Measurements from ENCODE around the gene RAPGEF1. TPM values are rescaled to one million over a fixed set of nuclear protein-coding genes. Genes with fewer than 3 reads are reported as not detected.

Gene RAPGEF1
- total RNA-seq, 1 donor from 2014 or later, result 94.3 TPM

DNA sequence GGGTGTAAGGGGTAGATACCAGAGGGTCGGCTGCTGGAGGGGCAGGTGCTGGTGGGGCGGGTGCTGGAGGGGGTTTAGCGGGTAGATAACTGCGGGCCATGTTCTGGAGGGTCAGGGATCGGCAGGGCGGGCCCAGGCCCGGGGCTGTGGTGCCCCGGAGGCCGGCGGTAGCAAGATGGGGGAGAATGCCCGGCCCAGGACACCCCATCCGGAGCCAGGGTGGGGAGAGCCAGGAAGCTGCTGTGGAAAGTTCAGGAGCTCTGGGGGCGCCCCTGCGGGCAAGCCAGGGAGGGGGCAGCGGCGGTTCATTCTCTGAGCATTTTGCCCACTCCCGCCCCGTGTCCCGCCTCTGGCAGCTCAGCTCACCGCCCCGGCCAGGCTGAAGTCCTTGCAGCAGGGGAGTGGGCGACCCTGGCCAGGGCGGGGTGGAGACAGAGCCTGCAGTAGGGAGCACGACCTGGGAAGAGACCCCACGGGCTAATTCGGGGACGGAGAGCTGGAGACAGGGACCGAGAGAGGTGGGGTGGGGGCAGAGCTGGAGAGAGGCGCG lies 194.0 kb downstream of the RAPGEF1 start:
- peaks cover 33% of the 10 kb centered on the region for H3K27me3 Mint-ChIP-seq (ENCODE audit: unreplicated experiment)
- H3K36me3 Mint-ChIP-seq (ENCODE audit: unreplicated experiment), result peaks cover 6% of the 10 kb centered on the region

GRCh38 chr9:131545003-131545785 lies 194.7 kb downstream of the RAPGEF1 start, which contains the start of gene PRRT1B:
Gene PRRT1B, plus strand, starts transcription at chr9:131545523. Its CDS starts 93 bp downstream, at chr9:131545616.
- H3K27ac Mint-ChIP-seq (ENCODE audit: unreplicated experiment), result no peak within 1 kb of the TSS
- TF ChIP-seq CTCF (IDR thresholded peaks at IDR 0.05), result no peak
- H3K9me3 Mint-ChIP-seq (ENCODE audit: unreplicated experiment), result peaks cover 13% of the 10 kb centered on the region
- H3K4me3 Mint-ChIP-seq (ENCODE audit: unreplicated experiment), result no peak within 1 kb of the TSS
- H3K36me3 Mint-ChIP-seq (ENCODE audit: unreplicated experiment), result peaks cover 6% of the 10 kb centered on the region
- DNase-seq (ENCODE audit: extremely low spot score, unreplicated experiment), result no peak
- H3K27me3 Mint-ChIP-seq (ENCODE audit: unreplicated experiment), result peaks cover 27% of the 10 kb centered on the region
- no peaks in the 10 kb centered on the region for H3K4me1 Mint-ChIP-seq (ENCODE audit: unreplicated experiment)

More for the DNA sequence above, 194.0 kb downstream of the RAPGEF1 start:
- TF ChIP-seq CTCF (IDR thresholded peaks at IDR 0.05), result no peak
- H3K27ac Mint-ChIP-seq (ENCODE audit: unreplicated experiment), result no peak overlapping the region
- no peak overlapping the region for H3K4me3 Mint-ChIP-seq (ENCODE audit: unreplicated experiment)
- DNase-seq (ENCODE audit: extremely low spot score, unreplicated experiment), result no peak
- no peaks in the 10 kb centered on the region for H3K4me1 Mint-ChIP-seq (ENCODE audit: unreplicated experiment)
- H3K9me3 Mint-ChIP-seq (ENCODE audit: unreplicated experiment), result peaks cover 13% of the 10 kb centered on the region

GRCh38 chr9:131543141-131543540 lies 196.7 kb downstream of the RAPGEF1 start:
- DNase-seq (ENCODE audit: extremely low spot score, unreplicated experiment), result no peak
- Mint-ChIP-seq H3K9me3 (ENCODE audit: unreplicated experiment) (peaks cover 13% of the 10 kb centered on the region), H3K4me1 (ENCODE audit: unreplicated experiment) (no peaks in the 10 kb centered on the region), H3K4me3 (ENCODE audit: unreplicated experiment) (no peak overlapping the region), H3K36me3 (ENCODE audit: unreplicated experiment) (peaks cover 6% of the 10 kb centered on the region), H3K27ac (ENCODE audit: unreplicated experiment) (no peak overlapping the region), H3K27me3 (ENCODE audit: unreplicated experiment) (peaks cover 10% of the 10 kb centered on the region)
- no peak for TF ChIP-seq CTCF (IDR thresholded peaks at IDR 0.05)

DNA sequence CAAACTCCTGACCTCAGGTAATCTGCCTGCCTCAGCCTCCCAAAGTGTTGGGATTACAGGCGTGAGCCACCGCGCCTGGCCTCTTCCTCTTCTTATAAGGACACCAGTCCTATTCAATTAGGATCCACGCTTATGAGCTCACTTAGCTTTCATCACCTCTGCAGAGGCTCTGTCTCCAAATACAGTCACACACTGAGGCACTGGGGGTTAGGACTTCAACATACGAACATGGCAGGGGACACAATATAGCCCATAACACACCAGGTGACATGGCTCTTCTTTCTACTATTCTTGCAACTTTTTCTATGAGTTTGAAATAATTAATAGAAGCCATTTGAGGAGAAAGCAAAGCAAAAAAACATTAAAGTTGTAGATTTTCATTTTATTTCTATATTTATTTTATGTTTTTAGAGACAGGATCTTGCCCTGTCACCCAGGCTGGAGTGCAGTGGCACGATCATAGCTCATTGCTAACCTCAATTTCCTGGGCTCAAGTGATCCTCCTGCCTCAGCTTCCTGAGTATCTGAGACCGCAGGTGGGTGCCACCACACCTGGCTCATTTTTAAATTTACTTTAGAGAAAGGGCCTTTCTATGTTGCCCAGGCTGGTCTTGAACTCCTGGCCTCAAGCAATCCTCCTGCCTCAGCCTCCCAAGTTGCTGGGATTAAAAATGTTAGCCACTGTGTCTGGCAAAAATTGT lies 200.5 kb downstream of the RAPGEF1 start:
- peaks cover 13% of the 10 kb centered on the region for H3K9me3 Mint-ChIP-seq (ENCODE audit: unreplicated experiment)
- no peaks in the 10 kb centered on the region for H3K27me3 Mint-ChIP-seq (ENCODE audit: unreplicated experiment)
- no peak for DNase-seq (ENCODE audit: extremely low spot score, unreplicated experiment)
- no peak for TF ChIP-seq CTCF (IDR thresholded peaks at IDR 0.05)
- H3K4me1 Mint-ChIP-seq (ENCODE audit: unreplicated experiment), result no peaks in the 10 kb centered on the region
- no peak overlapping the region for H3K4me3 Mint-ChIP-seq (ENCODE audit: unreplicated experiment)
- no peak overlapping the region for H3K27ac Mint-ChIP-seq (ENCODE audit: unreplicated experiment)
- peaks cover 6% of the 10 kb centered on the region for H3K36me3 Mint-ChIP-seq (ENCODE audit: unreplicated experiment)

- Mint-ChIP-seq H3K27me3 (ENCODE audit: unreplicated experiment) (no peaks in the 10 kb centered on the region), H3K4me3 (ENCODE audit: unreplicated experiment) (no peak overlapping the region), H3K4me1 (ENCODE audit: unreplicated experiment) (no peaks in the 10 kb centered on the region), H3K36me3 (ENCODE audit: unreplicated experiment) (no peaks in the 10 kb centered on the region), H3K27ac (ENCODE audit: unreplicated experiment) (no peak overlapping the region), H3K9me3 (ENCODE audit: unreplicated experiment) (peaks cover 4% of the 10 kb centered on the region)
- no peak for TF ChIP-seq CTCF (IDR thresholded peaks at IDR 0.05)
- DNase-seq (ENCODE audit: extremely low spot score, unreplicated experiment), result no peak
Observed at GRCh38 chr9:131537946-131538345, 201.9 kb downstream of the RAPGEF1 start.
